Stimulated activated CD4-positive, alpha-beta T cell treated with anti-CD3 and anti-CD28 coated beads, TNF-alpha, amount 100 ng/mL, for 24 hours (primary cell): ENCODE data around the gene SPATA46.
"Not testable (repeated sequence)": the region's sequence is repeated elsewhere in the genome, so short reads cannot be mapped to it uniquely, and the experiment has no call there.

Experiments used
- DNase-seq, 3 experiments: peaks; one replicate each; pipeline ENCODE4 v3.0.0-alpha.2; 2020; ENCODE audit warnings: low read depth in 3 of 3

The SPATA46 gene

GRCh38 chr1:162376691-162377090 is at the start of gene SPATA46:
Gene SPATA46 (minus strand): TSS chr1:162376854. CDS start chr1:162376790, 64 bp downstream.
- DNase-seq = no peak

DNA sequence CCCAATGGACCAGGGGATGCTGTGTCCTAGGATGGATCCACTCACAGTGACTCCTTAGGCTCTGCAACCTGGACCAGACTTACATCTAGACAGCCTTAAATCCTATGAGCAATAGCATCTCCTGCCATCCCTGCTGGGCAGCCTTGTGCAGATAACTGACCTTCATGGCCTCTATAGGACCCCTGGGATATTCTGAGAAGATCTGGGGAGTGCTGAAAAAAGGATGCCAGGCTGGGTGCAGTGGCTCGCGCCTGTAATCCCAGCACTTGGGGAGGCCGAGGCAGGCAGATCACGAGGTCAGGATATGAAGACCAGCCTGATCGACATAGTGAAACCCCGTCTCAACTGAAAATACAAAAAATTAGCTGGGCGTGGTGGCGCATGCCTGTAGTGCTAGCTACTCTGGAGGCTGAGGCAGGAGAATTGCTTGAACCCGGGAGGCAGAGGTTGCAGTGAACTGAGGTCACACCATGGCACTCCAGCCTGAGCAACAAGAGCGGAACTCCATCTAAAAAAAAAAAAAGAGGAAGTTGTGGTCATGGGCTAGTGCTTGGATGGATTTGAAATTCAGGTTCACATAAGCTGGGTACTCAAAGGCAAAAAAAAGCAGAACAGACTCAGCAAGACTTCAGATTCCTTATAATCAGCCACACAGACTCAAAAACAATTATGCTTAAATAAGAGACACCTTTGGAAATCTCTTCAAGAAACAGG is 46.2 kb upstream of the SPATA46 start:
- no peak for DNase-seq

GRCh38 chr1:162421258-162422164 is 44.9 kb upstream of the SPATA46 start:
- DNase-seq = no peak

- no peak for DNase-seq
Observed at GRCh38 chr1:162420120-162420519, 43.5 kb upstream of the SPATA46 start.

- DNase-seq = not testable (repeated sequence)
Observed at GRCh38 chr1:162419450-162419931, 42.8 kb upstream of the SPATA46 start.

- DNase-seq = not testable (repeated sequence)
Observed at GRCh38 chr1:162418584-162418983, 41.9 kb upstream of the SPATA46 start.

DNA sequence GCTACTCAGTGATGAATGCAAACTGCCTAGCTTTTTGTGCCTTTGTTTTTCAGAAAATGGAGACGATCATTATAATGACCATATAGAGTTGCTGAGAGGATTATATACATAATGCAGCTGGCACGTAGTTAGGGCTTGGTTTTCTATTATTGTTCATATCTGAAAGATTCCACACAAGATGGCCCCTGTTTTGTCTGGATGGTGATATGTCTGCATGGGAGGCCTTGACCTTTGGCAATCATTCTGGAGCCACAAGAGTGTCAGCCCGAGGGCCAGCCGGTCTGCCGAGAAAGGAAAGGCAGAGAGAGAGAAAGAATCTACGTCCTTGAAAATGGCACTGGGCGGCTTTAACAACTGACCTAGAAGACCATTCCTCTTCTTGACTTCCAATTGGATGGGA is 41.0 kb upstream of the SPATA46 start:
- DNase-seq = no peak

DNA sequence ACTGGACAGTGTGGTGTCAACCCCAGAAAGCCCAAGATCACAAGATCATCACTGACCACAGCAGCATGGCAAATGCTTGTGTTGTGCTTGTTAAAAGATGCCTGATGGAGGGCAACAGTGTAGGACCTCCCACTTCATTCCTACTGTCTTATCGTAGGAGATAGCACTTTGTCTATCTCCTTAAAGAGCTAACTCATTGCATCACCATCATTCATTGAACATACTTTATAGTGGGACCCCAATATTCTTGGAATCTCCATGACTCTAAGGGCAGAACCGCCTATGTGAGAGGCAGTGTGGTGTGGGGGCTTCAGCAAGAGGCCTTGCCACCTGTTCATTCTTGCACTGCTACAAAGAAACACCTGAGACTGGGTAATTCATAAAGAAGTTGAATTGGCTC is 40.3 kb upstream of the SPATA46 start:
- DNase-seq = no peak

DNA sequence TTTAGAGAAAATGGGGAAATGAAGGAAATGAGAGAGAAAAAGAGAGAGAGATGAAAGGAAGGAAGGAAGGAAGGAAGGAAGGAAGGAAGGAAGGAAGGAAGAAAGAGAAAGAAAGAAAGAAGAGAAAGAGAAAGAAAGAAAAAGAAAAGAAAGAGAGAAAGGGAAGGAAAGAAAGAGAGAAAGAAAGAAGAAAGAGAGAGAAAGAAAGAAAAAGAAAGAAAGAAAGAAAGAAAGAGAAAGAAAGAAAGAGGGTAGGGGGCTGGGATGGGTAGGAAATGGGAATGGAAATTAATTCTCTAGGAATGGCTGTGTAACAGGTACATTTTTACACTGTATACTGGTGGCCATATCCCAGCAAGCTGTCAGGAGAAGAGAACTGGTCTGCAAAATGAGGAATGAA is 39.6 kb upstream of the SPATA46 start:
- DNase-seq = no peak

- DNase-seq = no peak
Observed at GRCh38 chr1:162412002-162412401, 35.3 kb upstream of the SPATA46 start, which contains the start of gene SH2D1B. Gene SH2D1B (minus strand): TSS chr1:162412136. CDS start chr1:162412016, 120 bp downstream.

GRCh38 chr1:162407539-162407938 is 30.9 kb upstream of the SPATA46 start:
- DNase-seq = no peak

- no peak for DNase-seq
Observed at GRCh38 chr1:162406811-162407210, 30.2 kb upstream of the SPATA46 start.

- no peak for DNase-seq
Observed at GRCh38 chr1:162405800-162406199, 29.1 kb upstream of the SPATA46 start.

DNA sequence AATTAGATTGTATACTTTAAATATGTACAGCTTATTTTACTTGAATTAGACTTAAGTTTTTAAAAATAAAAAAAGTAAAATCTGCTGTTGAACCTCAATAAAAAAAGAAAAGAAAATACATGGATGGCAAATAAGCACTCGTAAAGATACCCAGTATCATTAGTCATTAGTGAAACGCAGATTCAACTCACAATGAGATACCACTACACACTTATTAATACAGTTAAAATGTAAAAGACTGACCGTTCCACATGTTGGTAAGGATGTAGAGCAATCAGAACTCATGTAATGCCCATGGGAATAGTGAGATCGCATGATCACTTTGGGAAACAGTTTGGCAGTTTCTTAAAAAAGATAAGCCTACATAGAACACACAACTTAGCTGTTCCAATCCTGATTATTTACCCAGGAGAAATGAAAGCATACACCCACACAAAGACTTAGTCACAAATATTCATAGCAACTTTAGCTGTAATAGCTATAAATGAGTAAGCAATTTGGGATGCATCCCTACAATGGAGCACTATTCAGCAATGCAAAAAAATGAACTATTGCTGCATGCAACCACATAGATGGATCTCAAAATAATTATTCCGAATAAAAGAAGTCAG is 28.0 kb upstream of the SPATA46 start:
- no peak for DNase-seq

GRCh38 chr1:162400790-162401355 is 24.2 kb upstream of the SPATA46 start:
- DNase-seq = no peak

GRCh38 chr1:162398999-162399580 is 22.4 kb upstream of the SPATA46 start:
- DNase-seq = no peak

DNA sequence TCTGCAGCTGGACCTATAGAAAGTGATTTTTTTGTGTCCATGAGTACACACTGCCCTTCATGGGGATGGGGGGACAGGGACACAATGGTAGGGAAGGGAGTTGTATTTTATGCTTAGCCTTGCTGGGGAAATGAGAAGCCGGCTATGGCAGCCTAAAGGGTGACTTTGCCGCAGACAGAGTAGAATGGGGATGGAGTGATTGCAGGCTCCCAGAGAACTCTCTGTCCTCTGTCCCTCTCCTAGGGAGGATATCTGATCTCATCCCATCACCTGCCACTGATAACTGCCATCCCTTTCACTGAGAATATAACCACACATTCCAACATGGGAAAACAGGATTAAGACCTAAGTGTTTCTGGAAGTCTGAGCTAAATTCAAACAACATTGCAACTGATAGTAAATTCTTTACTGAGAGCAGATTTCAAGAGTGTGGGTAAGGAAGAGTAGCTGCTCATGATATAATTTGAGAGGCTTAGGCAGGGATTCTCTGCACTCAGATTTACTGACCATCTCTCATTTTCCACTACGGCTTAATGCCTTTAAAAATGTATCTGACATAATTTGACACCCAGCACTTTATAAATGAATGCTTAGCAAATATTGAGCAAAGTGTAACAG is 21.4 kb upstream of the SPATA46 start:
- no peak for DNase-seq

- no peak for DNase-seq
Observed at GRCh38 chr1:162397039-162397448, 20.4 kb upstream of the SPATA46 start.

DNA sequence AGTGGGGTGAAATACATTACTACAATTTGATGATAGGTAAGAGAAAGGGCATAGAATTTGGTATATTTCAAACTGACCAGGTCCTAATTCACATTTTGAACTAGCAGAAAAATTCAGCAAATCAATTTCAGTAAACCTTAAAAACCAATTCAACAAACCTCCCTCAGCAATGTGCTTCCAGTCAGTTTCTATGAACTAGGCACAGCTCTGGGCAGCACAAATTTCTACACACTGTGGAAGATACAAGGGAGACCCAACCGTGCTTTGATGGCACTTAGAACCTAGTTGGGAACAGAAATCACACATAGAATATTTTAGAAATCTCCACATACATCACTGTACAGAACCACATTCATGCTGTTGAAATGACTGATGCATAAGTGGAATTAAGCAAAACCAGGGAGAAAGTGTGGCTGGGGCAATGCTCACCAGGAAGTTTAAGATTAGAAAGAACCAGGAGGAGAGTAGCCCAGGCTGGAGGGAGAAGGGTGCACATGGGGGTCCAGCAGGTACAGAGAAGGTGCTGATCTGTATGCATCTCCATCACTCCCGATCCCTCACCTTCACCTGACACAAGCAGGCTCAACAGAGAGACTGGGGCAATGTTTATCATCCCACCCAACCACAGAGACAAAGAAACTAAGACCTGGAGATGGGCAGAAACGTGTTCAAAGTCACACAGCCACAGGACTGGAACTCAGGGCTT is 19.7 kb upstream of the SPATA46 start:
- DNase-seq = no peak

DNA sequence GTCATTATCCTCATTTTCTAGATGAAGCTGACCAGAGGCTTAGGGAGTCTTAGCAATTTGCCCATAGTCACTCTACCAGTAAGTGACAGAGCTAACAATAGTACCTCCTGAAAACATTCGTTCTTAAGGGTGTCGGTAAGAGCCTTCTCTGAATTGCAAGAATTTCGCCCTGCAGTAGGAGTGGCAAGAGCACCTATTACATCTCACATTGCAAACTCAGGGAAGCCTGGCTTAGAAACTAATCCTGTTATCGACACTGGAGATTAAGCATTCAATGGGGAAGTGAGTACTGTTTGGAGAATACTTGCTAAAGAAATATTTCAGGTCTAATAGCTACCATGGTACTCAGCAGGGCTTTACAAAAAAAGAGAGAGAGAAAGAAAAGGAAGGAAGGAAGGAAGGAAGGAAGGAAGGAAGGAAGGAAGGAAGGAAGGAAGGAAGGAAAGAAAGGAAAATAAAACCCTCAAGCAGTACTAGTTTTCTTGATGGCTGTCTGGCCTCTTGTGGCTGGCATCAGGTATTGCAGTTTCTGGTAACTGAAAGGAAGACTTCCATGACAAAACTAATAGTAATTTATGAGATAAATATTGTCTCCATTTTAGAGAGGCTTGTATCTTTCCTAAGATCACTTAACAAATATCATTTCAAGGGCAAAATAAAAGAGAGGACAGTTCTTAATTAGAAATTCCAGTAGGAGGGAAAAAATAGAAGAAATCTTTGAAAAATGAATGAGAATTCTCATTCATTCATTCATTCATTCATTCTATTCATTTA is 15.3 kb upstream of the SPATA46 start:
- no peak for DNase-seq
